Nephron (organoid): ENCODE data around the gene TBC1D16.

Experiments
- H3K27ac Mint-ChIP-seq, 3 experiments: 2 replicates each; pipeline ENCODE4 v1.8.0; 2020; ENCODE audit warnings: mixed read lengths in 3 of 3, mild to moderate bottlenecking in 2 of 3, moderate library complexity in 1 of 3
- H3K27me3 Mint-ChIP-seq: 2 replicates; pipeline ENCODE4 v1.8.0; 2021; ENCODE audit warnings: low read depth, mild to moderate bottlenecking, moderate library complexity, mixed read lengths
- H3K36me3 Mint-ChIP-seq: 2 replicates; pipeline ENCODE4 v1.8.0; 2020; ENCODE audit warnings: low read depth, mixed read lengths
- H3K4me1 Mint-ChIP-seq: 2 replicates; pipeline ENCODE4 v1.8.0; 2020; ENCODE audit warnings: mixed read lengths
- H3K4me3 Mint-ChIP-seq, 3 experiments: 2 replicates each; pipeline ENCODE4 v1.8.0; 2020; ENCODE audit warnings: mild to moderate bottlenecking in 3 of 3, mixed read lengths in 3 of 3, moderate library complexity in 2 of 3
- H3K9me3 Mint-ChIP-seq: 2 replicates; pipeline ENCODE4 v1.8.0; 2020; ENCODE audit warnings: mixed read lengths
- CTCF ChIP-seq, 3 experiments: fragments of 200-600 bp; sonication (generic); IDR thresholded peaks; one replicate each; pipeline ENCODE4 v1.5.0; 2021; ENCODE audit warnings: antibody characterized with exemption in 3 of 3; ENCODE audit not compliant: unreplicated experiment in 3 of 3

TBC1D16 gene

DNA sequence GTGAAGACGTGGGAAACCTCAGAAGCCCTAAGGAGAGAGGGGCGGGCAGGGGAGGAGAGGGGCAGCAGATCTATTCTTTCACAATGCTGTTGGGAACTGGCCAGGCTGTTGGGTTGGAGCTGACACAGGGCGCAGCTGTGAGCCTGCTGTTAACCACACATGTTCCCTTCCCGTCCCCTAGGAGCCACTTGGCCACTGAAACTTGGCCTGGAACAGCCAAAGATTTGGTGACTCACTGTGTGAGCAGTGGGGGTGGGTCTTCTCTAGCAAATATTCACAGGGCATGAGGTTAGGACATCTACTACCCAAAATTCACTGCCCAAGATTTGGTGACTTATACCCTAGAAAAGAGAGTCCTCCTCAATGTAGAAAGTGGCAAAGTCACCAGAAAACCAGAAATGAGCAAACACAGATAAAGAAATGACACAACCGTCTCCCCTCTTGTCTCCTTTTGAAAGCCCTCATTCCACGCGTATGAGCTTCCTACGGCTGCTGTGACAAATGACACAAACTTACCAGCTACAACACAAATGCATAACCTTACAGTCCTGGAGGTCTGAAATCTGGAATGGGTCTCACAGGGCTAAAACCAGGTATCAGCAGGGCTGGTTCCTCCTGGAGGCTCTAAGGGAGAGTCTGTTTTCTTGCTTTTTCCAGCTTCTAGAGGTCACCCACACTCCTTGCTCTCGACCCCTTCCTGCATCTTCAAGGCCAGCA is 6.3 kb downstream of the TBC1D16 start:
- Mint-ChIP-seq H3K9me3 (no peaks in the 10 kb centered on the region), H3K27me3 (no peaks in the 10 kb centered on the region), H3K4me3 (peak overlapping the region in 1 of 3 experiments; percentile 76), H3K36me3 (peaks cover 5% of the 10 kb centered on the region), H3K4me1 (peaks cover 68% of the 10 kb centered on the region), H3K27ac (peak overlapping the region; percentile 84 to 91 (median 88))
- no peak for TF ChIP-seq CTCF (IDR thresholded peaks at IDR 0.05; ENCODE audit: unreplicated experiment in 3 of 3)

DNA sequence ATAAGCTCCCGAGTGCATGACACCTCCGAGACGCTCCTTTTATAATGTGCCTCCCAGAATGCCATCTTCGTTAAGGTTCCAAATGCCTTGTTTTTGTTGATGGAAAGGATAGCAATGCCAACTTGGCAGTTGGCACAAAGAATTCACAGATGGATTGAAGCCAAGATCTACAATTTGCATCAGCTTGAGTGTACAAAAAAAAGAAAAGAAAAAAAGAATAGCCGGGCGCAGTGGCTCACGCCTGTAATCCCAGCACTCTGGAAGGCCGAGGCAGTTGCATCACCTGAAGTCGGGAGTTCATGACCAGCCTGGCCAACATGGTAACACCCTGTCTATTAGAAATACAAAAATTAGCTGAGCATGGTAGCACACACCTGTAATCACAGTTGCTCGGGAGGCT is 7.6 kb downstream of the TBC1D16 start:
- H3K9me3 Mint-ChIP-seq, result no peaks in the 10 kb centered on the region
- H3K4me1 Mint-ChIP-seq, result peaks cover 65% of the 10 kb centered on the region
- H3K27me3 Mint-ChIP-seq, result no peaks in the 10 kb centered on the region
- H3K27ac Mint-ChIP-seq, result peak overlapping the region in 1 of 3 experiments; percentile 30
- peaks cover 5% of the 10 kb centered on the region for H3K36me3 Mint-ChIP-seq
- TF ChIP-seq CTCF (IDR thresholded peaks at IDR 0.05; ENCODE audit: unreplicated experiment in 3 of 3), result no peak
- peak overlapping the region in 1 of 3 experiments; percentile 19 for H3K4me3 Mint-ChIP-seq

GRCh38 chr17:80027043-80027435 is 8.6 kb downstream of the TBC1D16 start:
- no peak overlapping the region for H3K4me3 Mint-ChIP-seq
- H3K27me3 Mint-ChIP-seq, result no peaks in the 10 kb centered on the region
- no peaks in the 10 kb centered on the region for H3K9me3 Mint-ChIP-seq
- H3K4me1 Mint-ChIP-seq, result peaks cover 58% of the 10 kb centered on the region
- no peak for TF ChIP-seq CTCF (IDR thresholded peaks at IDR 0.05; ENCODE audit: unreplicated experiment in 3 of 3)
- peaks cover 5% of the 10 kb centered on the region for H3K36me3 Mint-ChIP-seq
- peak overlapping the region; percentile 20 to 58 (median 25) for H3K27ac Mint-ChIP-seq

GRCh38 chr17:80026359-80027042 is 9.2 kb downstream of the TBC1D16 start:
- no peak for TF ChIP-seq CTCF (IDR thresholded peaks at IDR 0.05; ENCODE audit: unreplicated experiment in 3 of 3)
- H3K4me3 Mint-ChIP-seq, result no peak overlapping the region
- H3K27me3 Mint-ChIP-seq, result no peaks in the 10 kb centered on the region
- H3K27ac Mint-ChIP-seq, result peak overlapping the region; percentile 20 to 58 (median 34)
- peaks cover 57% of the 10 kb centered on the region for H3K4me1 Mint-ChIP-seq
- peaks cover 8% of the 10 kb centered on the region for H3K36me3 Mint-ChIP-seq
- no peaks in the 10 kb centered on the region for H3K9me3 Mint-ChIP-seq

GRCh38 chr17:80025796-80026195 is 9.9 kb downstream of the TBC1D16 start:
- Mint-ChIP-seq H3K4me1 (peaks cover 51% of the 10 kb centered on the region), H3K36me3 (peaks cover 9% of the 10 kb centered on the region), H3K27ac (peak overlapping the region; percentile 58 to 75 (median 64)), H3K9me3 (no peaks in the 10 kb centered on the region), H3K4me3 (peak overlapping the region in 1 of 3 experiments; percentile 45), H3K27me3 (no peaks in the 10 kb centered on the region)
- TF ChIP-seq CTCF (IDR thresholded peaks at IDR 0.05; ENCODE audit: unreplicated experiment in 3 of 3), result no peak
